Uterus (tissue), 2 donors: ENCODE data around the gene INAFM2.

Experiments
- POLR2A ChIP-seq, 2 donors: fragments of 450-650 bp; IDR thresholded peaks; one replicate each; pipeline ENCODE4 v1.6.1; 2016; ENCODE audit warnings: antibody characterized with exemption in 2 of 2, mild to moderate bottlenecking in 1 of 2, moderate library complexity in 1 of 2
- TF ChIP-seq, protein P1 (sequence below), 4 experiments: fragments of 200-600 bp in 2 of 4; fragments of 450-650 bp in 2 of 4; sonication (generic) in 2 of 4; IDR thresholded peaks; one replicate each; pipeline ENCODE4 v1.5.1; 2016 to 2019; ENCODE audit warnings: antibody characterized with exemption in 4 of 4, mild to moderate bottlenecking in 2 of 4, moderate library complexity in 1 of 4

DNA sequence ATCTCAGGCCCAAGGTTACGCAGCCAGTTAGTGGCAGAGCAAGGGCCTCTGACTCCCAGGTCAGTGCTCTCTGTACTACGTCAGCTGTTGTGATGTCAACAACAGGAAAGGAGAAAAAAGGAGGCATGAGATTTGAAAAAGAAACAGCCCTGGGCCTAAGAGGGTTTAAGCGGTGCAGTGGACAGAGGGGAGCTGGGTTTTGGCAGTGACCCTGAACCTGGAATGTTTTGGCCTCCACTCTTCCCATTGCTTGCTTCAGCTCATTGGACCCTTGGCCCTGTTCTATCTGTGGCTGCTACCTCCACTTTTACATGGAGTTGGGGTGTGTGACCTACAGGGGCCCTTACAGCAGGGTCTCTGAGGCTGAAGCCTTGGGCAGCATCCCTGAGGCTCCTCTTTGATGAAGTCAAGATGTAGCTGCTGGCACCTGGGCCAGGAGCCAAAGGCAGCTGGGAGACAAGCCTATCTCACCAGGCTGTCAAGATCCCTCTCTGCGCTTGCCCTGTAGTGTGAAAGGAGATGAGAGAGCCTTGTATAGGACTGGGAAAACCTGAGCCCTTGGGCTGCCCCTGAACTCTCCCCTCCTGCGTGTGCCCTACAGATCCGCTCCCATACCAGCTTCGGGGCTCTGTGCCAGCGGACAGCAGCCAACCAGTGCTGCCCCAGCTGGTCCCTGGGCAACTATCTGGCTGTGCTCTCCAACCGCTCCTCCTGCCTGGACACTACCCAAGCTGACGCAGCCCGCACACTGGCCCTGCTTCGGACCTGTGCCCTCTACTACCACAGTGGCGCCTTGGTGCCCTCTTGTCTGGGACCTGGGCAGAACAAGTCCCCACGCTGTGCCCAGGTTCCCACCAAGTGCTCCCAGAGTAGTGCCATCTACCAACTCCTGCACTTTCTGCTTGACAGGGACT is 43.2 kb downstream of the INAFM2 start:
- TF ChIP-seq, protein P1, sequence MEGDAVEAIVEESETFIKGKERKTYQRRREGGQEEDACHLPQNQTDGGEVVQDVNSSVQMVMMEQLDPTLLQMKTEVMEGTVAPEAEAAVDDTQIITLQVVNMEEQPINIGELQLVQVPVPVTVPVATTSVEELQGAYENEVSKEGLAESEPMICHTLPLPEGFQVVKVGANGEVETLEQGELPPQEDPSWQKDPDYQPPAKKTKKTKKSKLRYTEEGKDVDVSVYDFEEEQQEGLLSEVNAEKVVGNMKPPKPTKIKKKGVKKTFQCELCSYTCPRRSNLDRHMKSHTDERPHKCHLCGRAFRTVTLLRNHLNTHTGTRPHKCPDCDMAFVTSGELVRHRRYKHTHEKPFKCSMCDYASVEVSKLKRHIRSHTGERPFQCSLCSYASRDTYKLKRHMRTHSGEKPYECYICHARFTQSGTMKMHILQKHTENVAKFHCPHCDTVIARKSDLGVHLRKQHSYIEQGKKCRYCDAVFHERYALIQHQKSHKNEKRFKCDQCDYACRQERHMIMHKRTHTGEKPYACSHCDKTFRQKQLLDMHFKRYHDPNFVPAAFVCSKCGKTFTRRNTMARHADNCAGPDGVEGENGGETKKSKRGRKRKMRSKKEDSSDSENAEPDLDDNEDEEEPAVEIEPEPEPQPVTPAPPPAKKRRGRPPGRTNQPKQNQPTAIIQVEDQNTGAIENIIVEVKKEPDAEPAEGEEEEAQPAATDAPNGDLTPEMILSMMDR (IDR thresholded peaks at IDR 0.05), result no peak
- no peak for TF ChIP-seq POLR2A (IDR thresholded peaks at IDR 0.05)
